GM18508 (cell line): ENCODE measurements around the gene FMC1.
"Not testable (repeated sequence)": the region's sequence is repeated elsewhere in the genome, so short reads cannot be mapped to it uniquely, and the experiment has no call there.

Source experiments
- ATAC-seq: cut with Tn5 transposase; IDR thresholded peaks from one replicate; pipeline ENCODE4 v1.9.1; 2021; ENCODE audit warnings: moderate number of reproducible peaks; ENCODE audit not compliant: insufficient read depth, unreplicated experiment

The FMC1 gene

GRCh38 chr7:139341058-139341775, at the start of gene FMC1:
Gene FMC1, plus strand, starts transcription at chr7:139341337. Its CDS starts 48 bp downstream, at chr7:139341385.
- ATAC-seq = peak; percentile 35

- no peak for ATAC-seq
These were observed 48.3 kb upstream of the FMC1 start for GRCh38 chr7:139292821-139293220.

GRCh38 chr7:139293534-139293933, 47.6 kb upstream of the FMC1 start:
- no peak for ATAC-seq

- ATAC-seq = no peak
These were observed 46.9 kb upstream of the FMC1 start for GRCh38 chr7:139294241-139294640.

- ATAC-seq = no peak
These were observed 46.1 kb upstream of the FMC1 start for GRCh38 chr7:139294951-139295575.

GRCh38 chr7:139297795-139298194, 43.3 kb upstream of the FMC1 start:
- no peak for ATAC-seq

- no peak for ATAC-seq
These were observed 41.8 kb upstream of the FMC1 start for GRCh38 chr7:139299296-139299695.

GRCh38 chr7:139300390-139300789, 40.7 kb upstream of the FMC1 start:
- ATAC-seq = no peak

- no peak for ATAC-seq
These were observed 36.6 kb upstream of the FMC1 start for GRCh38 chr7:139304517-139304916.

GRCh38 chr7:139317939-139318505, 23.1 kb upstream of the FMC1 start:
- no peak for ATAC-seq

GRCh38 chr7:139321071-139321745, 19.9 kb upstream of the FMC1 start:
- ATAC-seq = no peak

GRCh38 chr7:139324709-139325108, 16.4 kb upstream of the FMC1 start:
- ATAC-seq = not testable (repeated sequence)

GRCh38 chr7:139328375-139328774, 12.8 kb upstream of the FMC1 start:
- no peak for ATAC-seq

- ATAC-seq = no peak
These were observed 12.0 kb upstream of the FMC1 start for GRCh38 chr7:139329119-139329518.

- no peak for ATAC-seq
These were observed 10.7 kb upstream of the FMC1 start for GRCh38 chr7:139330333-139331030.

GRCh38 chr7:139332697-139333359, 8.3 kb upstream of the FMC1 start:
- ATAC-seq = no peak

- ATAC-seq = not testable (repeated sequence)
These were observed 7.7 kb upstream of the FMC1 start for GRCh38 chr7:139333443-139333842.

GRCh38 chr7:139334399-139335150, 6.6 kb upstream of the FMC1 start:
- no peak for ATAC-seq

GRCh38 chr7:139339025-139339424, 2.1 kb upstream of the FMC1 start:
- no peak for ATAC-seq
